Activated CD8-positive, alpha-beta memory T cell treated with anti-CD3 and anti-CD28 coated beads for 36 hours (primary cell): ENCODE measurements around the gene ARMC3. TPM values are rescaled to one million over a fixed set of nuclear protein-coding genes. Genes with fewer than 3 reads are reported as not detected.
"Not testable (repeated sequence)": the region's sequence is repeated elsewhere in the genome, so short reads cannot be mapped to it uniquely, and the experiment has no call there.

Experiments used
- CTCF ChIA-PET: fragments of 350-600 bp; sonication (Branson Sonifier 250); formaldehyde crosslinking; loops from one replicate; lab custom pipeline; 2021; ENCODE audit warnings: antibody characterized with exemption; lab: Charles Lee
- POLR2A ChIA-PET: fragments of 350-600 bp; sonication (Branson Sonifier 250); formaldehyde crosslinking; loops from one replicate; lab custom pipeline; 2021; ENCODE audit warnings: antibody characterized with exemption; lab: Charles Lee
- total RNA-seq, 2 experiments: library from RNA; stranded (reverse); gene quantifications; one replicate each; pipeline ENCODE4 v1.2.3, GENCODE V29; 2021

Gene ARMC3
- total RNA-seq, 2 experiments from 2014 or later = not detected

DNA sequence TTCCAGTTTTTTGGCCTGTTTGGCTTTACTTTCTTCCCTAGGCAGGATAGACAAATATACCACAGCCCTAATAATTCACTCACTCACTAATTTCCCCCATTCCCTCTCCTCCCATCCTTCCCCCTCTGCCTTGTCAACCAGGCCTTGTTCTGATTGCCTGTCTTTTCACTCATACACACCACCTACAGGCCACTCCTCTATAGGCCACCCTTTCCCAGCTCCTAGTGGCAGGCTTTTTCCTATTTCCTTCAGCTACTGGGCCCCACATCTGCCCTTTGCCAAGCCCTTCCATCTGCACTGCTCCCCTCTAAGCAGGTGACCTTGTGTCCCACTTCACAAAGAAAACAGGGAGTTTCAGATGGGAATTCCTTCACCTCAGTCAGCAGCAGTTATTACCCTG is 107.7 kb downstream of the ARMC3 start:
- POLR2A ChIA-PET = no interaction called here
- CTCF ChIA-PET = no interaction called here

DNA sequence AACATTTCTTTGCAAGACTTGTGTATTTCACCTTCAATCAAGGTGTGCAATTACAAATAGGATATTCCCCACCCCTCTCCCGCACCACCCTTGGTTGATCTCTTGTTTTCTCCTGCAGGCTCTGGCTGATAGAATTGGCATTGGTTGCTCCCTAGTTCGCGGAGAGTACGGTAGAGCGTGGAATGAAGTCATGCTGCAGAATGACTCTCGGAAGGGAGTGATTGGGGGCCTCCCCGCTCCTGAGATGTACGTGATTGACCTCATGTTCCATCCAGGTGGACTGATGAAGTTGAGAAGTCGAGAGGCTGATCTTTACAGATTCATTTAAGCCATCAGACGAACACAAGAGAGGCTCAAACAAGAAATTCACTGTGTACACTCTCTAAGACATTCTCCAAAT is 109.3 kb downstream of the ARMC3 start:
- ChIA-PET POLR2A (no interaction called here), CTCF (no interaction called here)

DNA sequence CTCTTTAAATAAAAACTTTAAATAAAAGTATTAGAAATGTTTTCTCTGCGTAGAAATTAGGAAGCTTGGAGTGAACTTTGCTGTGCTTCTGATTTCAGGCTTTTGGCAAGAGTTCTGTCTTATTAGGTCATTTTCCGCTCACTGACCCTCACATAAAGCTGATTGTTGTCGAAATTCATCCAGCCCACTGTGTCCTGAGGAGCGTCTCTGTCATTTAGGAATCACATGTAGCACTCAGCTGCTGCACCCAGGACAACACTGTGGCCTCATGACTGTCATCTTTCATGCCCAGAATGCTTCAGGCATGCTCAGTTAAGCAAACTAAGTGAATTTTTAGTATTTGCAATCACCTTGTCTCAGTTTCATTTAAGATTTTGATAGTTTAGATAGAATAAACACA is 109.7 kb downstream of the ARMC3 start:
- CTCF ChIA-PET = no interaction called here

DNA sequence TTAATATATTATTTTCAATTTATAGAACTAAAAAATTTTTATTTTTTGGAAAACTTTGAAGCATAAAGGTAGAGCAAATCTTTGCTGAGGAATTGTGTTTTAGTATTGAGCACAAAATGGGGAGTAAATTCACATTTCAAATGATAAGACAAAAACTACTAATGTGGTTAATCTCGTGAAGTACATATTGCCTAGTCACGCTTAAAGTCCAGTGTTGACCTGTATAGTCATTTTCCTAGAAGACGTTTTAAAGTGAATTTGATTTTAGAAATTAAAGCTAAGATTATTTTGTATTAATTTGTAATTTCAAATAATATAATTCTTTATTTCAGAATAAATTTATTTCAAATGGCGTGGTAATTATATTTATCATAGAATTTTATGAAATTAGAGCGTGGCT is 110.3 kb downstream of the ARMC3 start:
- CTCF ChIA-PET = no interaction called here
- POLR2A ChIA-PET = no interaction called here

More for the DNA sequence above, 109.7 kb downstream of the ARMC3 start:
- POLR2A ChIA-PET = no interaction called here

DNA sequence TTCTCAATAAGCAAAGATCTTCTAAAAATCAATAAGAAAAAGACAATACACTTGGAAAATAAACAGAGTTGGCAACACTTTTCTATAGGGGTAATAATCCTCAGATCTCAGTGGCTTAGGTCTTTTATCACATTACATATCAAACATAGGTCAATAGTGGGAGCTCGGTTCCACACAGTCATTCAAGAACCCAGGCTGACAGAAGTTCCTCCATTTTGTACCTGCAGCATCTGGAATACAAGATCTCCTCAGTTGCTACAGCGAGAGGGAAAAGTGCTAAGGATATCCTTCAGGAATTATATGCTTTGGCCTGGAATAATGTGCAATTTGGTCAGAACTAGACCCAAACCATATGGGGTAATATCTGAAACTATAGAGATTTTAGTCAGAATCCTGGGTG is 112.1 kb downstream of the ARMC3 start:
- POLR2A ChIA-PET = no interaction called here
- CTCF ChIA-PET = no interaction called here

DNA sequence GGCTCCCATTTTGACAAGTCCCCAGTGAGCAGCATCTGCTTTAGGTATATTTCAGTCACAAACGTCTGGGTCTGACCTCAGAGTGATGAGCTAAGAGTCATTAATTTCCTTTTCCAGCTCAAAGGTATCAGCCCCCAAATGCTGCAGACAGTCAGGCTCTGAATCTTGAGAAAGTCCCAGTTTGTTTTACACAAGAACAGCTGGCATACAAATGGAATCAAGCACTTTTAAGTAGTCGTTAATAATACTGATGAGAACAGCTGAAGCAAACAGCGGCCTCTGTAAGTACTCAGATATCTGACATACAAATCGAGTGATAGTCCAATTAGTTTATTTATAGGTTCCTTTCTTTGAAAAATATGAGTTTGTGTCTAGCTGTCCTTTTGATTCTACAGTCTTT is 118.2 kb downstream of the ARMC3 start:
- CTCF ChIA-PET = no interaction called here
- POLR2A ChIA-PET = no interaction called here

DNA sequence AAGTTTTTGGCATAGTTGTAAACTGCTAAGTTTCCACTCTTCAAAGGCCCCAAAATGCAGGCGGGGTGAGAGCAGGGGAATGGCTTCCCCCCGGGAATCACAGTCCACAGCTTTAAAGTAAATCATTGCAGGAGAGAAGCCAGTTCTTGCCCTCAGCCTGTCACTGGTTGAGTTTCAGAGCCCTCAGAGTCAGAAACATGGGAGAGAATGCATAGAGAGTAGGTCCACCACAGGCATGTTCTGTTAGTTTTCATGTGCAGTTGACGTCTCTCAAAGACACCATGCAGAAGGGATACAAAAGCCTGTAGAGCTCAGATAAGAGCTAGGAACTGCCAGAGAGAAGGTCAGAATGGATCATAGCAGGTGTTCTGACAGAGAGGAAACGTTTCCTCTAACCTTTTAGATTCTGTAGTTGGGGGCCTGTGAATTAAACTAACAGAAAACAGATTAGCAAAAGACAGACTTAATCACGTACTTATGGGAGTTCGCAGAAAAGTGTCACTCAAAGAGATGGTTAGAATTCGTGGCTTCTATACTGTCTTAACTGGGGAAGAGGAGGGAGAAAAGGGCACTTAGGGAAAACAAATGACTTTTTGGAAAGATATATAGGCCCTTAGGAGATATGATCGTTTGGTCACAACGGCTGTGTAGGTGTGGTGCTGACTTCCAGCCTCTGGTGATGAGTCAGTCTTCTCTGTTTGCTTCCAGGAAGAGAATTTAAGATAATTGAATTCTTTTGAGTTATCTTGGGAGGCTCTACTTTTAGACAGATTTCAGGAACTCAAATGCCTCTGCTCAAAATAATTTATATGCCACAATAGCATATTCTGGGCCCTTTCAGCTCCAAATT is 119.6 kb downstream of the ARMC3 start:
- ChIA-PET POLR2A (no interaction called here), CTCF (no interaction called here)

DNA sequence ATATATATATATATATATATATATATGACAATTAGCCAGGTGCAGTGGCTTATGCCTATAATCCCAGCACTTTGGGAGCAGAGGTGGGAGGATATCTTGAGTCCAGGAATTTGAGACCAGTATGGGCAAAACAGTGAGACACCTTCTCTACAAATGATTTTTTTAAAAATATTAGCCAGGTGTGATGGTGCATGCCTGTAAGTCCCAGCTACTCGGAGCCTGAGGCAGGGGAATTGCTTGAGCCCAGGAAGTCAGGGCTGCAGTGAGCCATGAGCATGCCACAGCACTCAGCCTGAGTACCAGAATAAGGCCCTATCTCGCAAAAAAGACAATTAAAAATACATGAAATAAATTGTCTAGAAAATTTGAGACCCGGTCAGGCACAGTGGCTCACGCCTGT is 120.3 kb downstream of the ARMC3 start:
- CTCF ChIA-PET = no interaction called here
- POLR2A ChIA-PET = no interaction called here

DNA sequence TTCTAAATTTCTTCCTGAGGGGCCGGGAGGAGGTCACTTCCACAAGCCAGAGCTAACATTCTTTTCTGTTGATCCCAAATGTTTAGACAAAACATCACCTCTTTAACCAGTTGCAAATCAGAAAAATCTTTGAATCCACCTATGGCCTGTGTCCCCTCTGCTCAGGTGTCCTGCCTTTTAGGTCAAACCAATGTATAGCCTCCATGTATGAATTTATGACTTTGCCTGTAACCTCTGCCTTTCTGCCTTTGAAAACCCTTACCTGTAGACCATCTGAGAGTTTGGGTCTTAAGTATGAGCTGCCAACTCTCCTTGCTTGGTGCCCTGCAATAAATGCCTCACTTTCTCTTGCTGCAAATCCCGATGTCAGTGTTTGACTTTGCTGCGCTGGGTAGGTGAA is 123.4 kb downstream of the ARMC3 start:
- ChIA-PET CTCF (no interaction called here), POLR2A (no interaction called here)

DNA sequence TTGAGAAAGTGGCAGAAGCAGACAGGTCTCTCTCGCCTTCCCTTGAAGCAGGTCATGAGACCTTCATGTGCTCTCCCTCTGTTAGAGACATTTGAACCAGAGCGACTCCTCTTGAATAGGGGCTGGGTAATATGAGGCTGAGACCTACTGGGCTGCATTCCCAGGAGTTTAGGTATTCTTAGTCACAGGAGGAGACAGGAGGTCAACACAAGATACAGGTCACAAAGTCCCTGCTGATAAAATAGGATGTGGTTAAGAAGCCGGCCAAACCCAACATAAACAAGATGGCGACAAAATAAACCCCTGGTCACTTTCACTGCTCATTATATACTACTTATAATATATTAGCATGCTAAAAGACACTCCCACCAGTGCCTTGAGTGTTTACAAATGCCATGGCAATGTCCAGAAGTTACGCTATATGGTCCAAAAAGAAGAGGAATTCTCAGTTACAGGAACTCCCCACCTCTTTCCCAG is 124.0 kb downstream of the ARMC3 start:
- ChIA-PET CTCF (no interaction called here), POLR2A (no interaction called here)

DNA sequence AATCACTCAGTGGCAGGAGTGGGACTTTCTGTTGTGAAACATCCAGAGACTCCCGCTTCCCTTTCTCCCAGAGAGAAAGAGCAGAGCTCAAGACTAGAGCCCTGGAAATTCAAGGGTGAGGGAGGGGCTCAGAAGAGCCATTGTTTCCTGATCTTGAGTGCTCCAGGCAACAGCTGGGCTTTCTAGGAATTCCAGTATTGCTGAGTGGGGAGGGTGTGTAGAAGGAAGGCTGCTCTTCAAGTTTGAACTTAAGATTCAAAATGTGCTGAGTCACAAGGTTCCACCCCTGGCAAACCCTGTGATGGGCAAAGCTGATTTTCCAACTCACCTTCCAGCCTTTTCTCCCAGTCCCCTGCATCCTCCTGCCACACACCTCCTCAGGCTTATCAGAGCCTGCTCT is 125.2 kb downstream of the ARMC3 start:
- POLR2A ChIA-PET = no interaction called here
- CTCF ChIA-PET = no interaction called here

DNA sequence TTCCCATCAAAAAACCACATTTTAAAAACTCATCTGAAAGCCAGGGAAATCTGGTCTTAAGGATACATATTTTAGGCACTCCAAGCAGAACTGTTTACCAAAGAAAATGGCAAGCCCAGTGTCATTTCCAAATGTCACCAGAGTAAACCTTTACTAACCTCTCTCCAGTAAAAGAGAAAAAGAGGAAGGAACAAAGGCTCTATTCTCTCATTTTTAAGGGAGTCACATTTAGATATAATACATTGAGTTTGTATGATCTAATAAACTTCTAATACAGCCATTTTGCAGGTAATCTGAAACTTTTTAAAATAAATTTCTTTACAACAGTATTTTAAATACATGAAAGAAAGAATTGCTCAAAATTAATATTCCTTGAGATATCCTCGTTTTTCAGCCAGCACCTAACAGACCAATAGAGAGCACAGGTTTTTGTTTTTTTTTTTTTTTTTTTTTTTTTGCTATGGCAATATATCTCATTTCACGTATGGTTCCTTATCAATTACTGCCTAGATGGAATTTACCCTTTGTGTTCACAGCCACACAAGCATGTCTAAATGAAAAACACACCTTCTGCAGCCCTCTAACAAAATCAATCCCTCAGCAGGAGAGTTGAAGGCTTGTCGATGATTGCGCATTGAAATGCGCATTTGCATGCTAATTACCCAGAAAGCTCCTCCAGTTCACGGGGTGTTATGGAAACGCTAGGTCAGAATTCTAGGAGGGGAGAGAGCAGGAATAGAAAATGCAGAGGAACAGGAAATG is 127.8 kb downstream of the ARMC3 start:
- ChIA-PET POLR2A (no interaction called here), CTCF (no interaction called here)

DNA sequence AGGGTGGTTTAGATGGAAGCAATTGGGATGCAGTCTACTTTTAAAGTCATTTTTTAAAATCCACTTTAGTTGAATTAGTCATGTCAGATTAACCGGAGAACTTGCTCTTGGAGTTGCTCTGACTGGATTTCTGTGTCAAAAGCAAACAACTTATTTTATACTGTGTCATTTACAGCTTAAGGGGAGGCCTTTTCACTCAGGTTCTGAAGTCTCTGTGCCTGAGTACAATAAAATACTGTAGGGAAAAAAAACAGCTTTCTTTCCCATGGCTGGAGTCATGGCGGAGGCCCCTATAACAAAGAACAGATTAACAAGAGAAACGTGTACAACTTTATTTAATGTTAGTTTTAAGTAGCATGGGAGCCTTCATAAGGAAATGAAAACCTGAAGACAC is 128.3 kb downstream of the ARMC3 start:
- CTCF ChIA-PET = no interaction called here
- POLR2A ChIA-PET = no interaction called here

DNA sequence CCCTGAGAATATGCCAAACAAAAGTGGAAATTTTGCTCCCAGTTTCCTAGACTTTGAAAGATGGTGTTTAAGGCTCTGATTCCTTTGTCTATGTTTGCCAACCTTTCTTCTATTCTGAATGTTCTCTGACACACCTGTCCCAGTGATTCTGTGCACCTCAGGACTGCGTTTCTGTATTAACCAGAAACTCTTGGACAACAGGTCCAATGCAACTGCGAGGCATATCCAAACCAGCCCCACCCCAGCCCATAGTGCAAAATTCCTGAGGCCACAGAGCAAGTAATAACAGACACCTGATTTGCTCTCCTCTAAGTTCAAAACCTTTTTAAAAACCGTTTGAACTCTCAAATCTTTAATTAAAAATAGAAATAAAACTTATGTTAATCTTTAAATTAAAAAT is 130.5 kb downstream of the ARMC3 start:
- POLR2A ChIA-PET = no interaction called here
- CTCF ChIA-PET = no interaction called here

DNA sequence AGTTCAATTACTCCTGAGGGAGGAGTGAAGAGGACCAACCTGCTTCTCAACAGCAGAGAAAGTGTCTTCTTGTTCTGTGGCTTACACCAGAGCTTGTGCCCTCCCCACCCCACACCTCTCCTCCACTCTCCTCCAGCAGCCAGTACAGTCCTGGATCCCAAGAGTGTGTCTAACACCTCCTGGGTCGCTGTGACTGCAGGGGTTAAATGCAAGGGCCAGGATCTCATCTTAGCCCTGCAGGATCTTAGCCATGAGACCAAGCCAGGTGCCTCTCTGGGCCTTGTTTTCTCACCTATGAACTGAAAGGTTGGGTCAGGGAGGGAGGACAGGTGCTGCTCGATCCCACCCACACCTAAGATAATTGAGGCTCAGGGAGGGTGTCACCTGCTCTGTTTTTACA is 133.1 kb downstream of the ARMC3 start:
- ChIA-PET POLR2A (no interaction called here), CTCF (interaction anchor here (1.3 kb wide), 1 partner anchor 17 kb away, joined by 3 read pairs; no protein-coding TSS in a partner anchor)

DNA sequence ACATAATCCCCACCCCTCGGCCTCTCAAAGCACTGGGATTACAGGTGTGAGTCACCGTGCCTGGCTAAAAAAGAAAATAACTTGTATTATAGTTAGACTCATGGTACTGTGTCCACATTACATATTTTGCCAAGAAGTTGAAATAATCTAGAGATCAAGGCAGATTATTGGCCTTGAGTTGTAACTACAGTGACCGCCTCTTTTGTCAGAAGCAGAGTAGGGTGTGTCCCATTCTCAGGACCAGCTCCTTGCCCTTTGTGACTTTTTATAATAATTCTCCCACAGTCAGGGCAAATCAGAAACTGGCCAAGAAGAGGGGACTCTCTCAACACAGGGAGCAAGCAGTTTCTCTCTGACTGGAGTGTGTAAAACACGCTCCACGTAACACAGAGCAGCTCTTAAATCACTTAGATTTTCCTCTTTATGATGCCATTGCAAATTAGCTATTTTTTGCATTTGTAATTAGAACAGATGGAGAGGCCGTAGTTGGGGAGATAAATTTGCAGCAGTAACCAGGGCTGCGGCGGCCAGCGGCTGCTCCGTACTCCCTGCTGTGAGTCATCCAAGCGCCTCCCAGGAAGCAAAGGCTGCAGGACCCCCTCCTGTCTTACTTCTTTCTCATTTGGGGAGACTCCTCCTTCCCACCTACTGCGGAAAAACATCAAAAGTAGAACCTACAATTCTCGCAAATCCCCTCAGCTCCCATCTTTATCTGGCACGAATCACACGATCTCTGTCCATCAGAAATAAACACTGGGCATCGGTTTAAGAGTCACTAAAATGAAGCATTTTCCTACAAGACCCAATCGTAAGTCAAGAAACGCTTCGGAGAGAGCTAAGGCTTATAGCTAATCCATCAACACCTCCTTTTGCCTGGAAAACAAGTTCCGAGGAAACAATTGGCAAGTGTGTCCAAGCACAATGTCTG is 135.5 kb downstream of the ARMC3 start:
- CTCF ChIA-PET = no interaction called here

DNA sequence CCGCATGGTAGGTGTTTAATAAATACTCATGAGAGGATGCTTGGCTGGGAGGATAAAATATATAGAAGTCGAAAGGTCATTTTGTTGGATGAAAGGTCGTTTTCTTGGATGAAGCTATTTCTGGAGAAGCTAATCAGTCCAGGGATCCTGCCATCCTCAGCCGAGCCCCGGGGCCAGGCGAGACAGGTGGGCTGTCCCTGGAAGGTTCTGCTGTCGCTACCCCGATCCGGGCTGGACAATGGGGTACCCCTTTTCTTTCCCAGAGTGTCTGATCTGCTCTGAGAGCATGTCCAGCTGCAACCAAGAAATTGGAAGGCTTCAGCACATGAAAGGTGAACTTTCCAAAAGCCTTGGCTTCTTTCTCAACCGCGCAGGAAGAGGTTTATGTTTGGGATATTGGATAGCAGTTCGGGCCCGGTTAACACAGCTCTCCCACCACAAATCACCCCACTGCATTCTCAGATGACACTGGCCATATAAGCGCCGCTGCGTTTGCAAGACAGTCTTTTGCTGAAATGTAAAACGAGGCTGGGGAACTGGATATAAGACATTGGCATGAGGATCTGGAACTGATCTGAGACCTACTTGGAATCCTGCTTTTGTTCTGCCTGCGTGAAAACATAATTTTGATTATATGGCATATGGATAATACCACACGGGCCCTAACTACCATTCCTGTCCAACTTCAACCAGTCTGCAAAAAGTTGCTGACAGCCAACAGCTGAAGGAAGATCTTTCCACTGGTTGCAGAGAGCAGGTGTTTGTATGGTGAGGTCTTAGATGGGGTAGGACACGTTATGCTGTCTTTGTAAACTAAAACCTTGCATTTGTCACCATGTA is 136.3 kb downstream of the ARMC3 start:
- CTCF ChIA-PET = no interaction called here
- POLR2A ChIA-PET = no interaction called here

More for the DNA sequence above, 135.5 kb downstream of the ARMC3 start:
- POLR2A ChIA-PET = interaction anchor here (0.7 kb wide), 1 partner anchor 66 kb away, joined by 5 read pairs; no protein-coding TSS in a partner anchor

DNA sequence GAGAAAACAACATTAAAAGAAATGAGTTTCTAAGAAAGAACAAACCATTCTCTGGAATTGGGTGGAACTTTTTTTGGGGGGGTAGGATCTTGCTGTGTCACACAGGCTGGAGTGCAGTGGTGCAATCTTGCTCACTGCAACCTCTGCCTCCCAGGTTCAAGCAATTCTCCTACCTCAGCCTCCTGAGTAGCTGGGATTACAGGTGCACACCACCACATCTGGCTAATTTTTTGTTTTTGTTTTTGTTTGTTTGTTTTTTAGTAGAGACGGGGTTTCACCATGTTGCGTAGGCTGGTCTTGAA is 136.9 kb downstream of the ARMC3 start:
- POLR2A ChIA-PET, CTCF ChIA-PET: not testable (repeated sequence)
